KBM-7 (cell line): ENCODE data around the gene SGCE.
A peak's percentile ranks its signal among the peaks of the same experiment; 100 is the strongest.
"Not testable (repeated sequence)": the region's sequence is repeated elsewhere in the genome, so short reads cannot be mapped to it uniquely, and the experiment has no call there.

Source experiments
- DNase-seq: peaks from one replicate; pipeline ENCODE4 v3.0.0-alpha.2; 2015
- in situ Hi-C: fragments of 300-500 bp; cut with MboI; formaldehyde crosslinking; loops from 2 replicates; pipeline ENCODE4 v1.14.3; 2020; ENCODE audit warnings: low sequenced_read_pairs, low pct_unique_long_range_greater_than_20kb, mixed read lengths

Gene SGCE, protein sequence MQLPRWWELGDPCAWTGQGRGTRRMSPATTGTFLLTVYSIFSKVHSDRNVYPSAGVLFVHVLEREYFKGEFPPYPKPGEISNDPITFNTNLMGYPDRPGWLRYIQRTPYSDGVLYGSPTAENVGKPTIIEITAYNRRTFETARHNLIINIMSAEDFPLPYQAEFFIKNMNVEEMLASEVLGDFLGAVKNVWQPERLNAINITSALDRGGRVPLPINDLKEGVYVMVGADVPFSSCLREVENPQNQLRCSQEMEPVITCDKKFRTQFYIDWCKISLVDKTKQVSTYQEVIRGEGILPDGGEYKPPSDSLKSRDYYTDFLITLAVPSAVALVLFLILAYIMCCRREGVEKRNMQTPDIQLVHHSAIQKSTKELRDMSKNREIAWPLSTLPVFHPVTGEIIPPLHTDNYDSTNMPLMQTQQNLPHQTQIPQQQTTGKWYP

DNA sequence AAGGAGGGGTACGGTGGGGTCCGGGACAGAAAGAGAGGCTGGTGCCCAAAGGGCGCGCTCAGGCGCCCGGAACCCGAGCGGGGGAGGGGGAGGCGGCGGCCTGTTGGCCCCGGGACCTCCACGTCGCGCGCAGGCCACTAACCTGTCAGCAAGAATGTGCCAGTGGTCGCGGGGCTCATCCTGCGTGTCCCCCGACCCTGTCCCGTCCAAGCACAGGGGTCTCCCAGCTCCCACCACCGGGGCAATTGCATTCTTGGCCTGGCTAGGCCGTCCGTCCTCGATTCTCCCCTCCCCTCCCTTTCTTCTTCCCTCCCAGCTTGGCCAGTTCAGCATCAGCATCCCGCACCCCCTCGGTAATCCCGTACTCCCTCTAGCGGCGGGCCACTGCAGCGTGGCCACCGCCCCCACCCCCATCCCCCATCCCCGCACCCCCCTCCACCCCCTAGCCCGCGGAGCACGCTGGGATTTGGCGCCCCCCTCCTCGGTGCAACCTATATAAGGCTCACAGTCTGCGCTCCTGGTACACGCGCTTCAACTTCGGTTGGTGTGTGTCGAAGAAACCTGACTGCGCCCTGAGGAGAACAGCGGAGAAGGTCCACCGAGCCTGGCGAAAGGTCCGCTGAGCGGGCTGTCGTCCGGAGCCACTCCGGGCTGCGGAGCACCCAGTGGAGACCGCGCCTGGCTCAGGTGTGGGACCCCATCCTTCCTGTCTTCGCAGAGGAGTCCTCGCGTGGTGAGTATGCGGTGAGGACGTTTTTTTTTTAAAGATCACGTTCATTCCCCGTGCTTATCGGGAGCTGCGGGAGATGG lies at the start of gene SGCE:
Gene SGCE, minus strand, starts transcription at position 286 of the 810 bp plus-strand sequence. Its CDS starts 35 bp downstream, at position 251.
- DNase-seq, result peak; percentile 58
- in situ Hi-C loops, result no loop called here

- DNase-seq, in situ Hi-C loops: not testable (repeated sequence)
Measured at GRCh38 chr7:94705155-94706021, 49.5 kb upstream of the SGCE start.

DNA sequence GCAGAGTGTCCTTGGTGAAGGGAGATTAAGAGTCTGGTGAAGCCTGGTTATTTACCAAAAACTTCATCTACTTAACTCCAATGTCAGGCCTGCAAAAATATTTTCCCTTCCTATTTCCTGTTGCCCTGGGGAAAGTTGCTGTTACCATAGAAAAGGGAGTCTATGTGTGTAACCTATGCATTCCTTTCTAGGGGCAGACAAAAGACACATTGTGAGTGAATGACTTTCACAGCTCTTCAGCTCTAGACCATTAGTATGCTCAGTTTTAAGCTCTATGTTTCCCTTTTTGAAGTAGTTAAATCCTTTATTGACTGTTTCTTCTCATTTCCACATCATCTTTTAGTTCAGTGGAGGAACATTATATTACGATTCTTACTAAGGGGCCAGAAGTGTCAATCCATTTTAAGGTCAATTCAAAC lies 45.6 kb upstream of the SGCE start:
- DNase-seq, result no peak
- in situ Hi-C loops, result no loop called here

- in situ Hi-C loops, result no loop called here
- no peak for DNase-seq
Measured at GRCh38 chr7:94700926-94701554, 45.1 kb upstream of the SGCE start.

DNA sequence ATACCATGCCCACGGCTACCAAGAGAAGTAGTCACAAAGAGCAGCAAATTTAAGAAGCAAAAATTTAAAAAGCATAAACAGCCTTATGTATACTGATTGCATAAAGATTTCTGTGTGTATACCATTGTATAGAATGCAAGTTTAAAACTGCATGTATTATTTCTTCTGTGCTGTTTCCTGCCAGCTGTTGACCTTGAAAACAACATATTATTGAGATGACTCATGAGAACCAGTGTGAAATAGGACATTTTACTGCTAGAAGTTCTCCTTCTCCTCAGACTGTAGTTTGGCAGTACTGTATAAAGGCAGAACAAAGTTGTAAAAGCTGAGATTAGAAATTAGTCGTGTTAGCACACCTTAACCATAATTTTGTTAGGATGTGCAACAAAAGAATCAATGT lies 42.3 kb upstream of the SGCE start:
- in situ Hi-C loops, result no loop called here
- no peak for DNase-seq

DNA sequence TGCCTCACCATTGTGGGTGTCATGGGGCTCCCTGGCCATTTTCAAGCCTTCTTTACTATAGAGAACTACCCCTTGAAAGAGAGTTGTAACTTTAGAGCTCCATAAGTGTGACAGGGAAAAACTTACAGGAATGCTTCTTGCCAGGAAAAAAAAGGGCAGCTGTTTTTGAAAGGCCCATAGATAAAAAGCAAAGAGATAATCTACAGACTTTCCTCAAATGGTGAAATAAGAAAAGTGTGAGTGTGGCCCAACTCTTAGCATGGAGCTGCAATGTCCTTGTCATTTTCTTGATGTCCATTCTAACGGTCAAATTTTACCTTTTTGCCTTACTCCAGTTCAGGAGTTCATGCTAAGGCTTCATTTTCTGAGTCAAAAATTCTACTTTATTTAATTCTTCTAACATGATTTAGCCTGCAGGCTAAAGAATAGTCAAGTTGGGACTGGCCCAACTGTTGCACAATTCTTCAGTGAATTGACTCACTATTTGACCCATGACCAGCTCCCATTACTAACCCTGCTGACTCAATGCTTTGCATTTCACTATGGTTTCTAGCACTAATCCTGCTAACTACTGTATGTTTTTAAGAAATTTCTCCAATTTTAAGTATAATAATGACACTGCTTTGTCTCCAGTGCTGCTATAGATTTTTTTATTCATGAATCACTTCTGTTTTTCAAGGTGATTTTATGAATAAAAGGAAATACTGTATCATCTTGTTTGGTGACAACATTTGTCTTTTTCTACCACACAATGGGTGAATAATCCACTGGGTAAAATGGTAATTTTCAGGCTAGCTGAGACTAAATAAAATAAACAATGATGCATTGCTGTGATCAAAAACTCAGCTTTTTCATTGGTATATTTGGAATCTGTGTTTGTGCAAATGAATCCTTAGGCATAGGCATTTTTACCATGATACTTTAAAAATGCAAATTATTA lies 41.4 kb upstream of the SGCE start:
- no peak for DNase-seq
- in situ Hi-C loops, result no loop called here

GRCh38 chr7:94687810-94688209 lies 31.9 kb upstream of the SGCE start:
- in situ Hi-C loops, result no loop called here
- no peak for DNase-seq

GRCh38 chr7:94687076-94687475 lies 31.1 kb upstream of the SGCE start:
- in situ Hi-C loops, result no loop called here

DNA sequence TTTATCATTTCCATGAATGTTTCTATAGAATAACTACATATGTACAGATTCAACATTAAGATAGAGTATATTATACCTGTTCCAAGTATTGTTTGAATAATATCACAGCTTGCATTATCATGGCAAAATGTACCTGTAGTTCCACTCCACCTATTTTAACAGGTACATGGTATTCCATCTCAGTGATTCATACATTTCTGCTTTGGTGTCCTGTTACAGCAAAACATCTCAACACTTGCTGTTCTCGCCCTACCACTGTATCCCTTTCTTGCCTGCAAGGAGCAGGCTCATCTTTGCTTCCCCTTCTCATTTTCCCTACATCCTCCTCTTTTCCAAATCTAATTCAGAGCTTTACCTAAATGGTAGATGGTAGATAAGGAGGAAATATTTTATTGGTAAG lies 27.1 kb upstream of the SGCE start:
- no peak for DNase-seq
- in situ Hi-C loops, result no loop called here

More at GRCh38 chr7:94687076-94687475, 31.1 kb upstream of the SGCE start:
- DNase-seq, result no peak

DNA sequence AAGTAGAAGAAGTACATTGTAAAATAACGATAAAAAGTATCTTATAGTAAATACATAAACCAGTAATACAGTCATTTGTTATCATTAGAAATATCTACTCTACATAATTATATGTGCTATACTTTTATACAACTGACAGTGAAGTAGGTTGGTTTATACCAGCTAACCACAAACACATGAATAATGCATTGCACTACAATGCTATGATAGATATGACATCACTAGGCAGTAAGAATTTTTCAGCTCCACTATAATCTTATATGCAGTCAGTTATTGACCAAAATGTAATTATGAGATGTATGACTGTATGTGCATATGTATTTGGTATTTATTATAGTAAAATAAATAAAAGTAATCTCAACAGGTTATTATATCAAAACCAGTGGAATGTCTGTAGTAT lies 23.4 kb upstream of the SGCE start:
- no peak for DNase-seq
- in situ Hi-C loops, result no loop called here

- DNase-seq, result no peak
- in situ Hi-C loops, result no loop called here
Measured at GRCh38 chr7:94676431-94676830, 20.5 kb upstream of the SGCE start.

DNA sequence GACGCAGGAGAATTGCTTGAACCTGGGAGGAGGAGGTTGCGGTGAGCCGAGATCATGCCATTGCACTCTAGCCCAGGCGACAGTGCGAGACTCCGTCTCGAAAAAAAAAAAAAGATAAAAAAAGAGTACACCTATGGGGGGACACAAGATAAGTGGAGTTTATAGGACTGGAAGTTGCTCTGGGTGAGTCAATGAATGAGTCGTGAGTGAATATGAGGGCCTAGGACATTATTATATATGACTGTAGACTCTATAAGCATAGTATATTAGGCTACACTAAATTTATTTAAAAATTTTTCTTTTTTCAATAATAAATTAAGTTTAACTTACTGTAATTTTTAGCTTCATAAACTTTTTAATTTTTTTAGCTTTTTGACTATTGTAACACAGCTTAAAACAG lies 19.4 kb upstream of the SGCE start:
- DNase-seq, result no peak

GRCh38 chr7:94671444-94672235 lies 15.7 kb upstream of the SGCE start:
- no peak for DNase-seq
- in situ Hi-C loops, result no loop called here

More for the DNA sequence above, 19.4 kb upstream of the SGCE start:
- in situ Hi-C loops, result no loop called here

DNA sequence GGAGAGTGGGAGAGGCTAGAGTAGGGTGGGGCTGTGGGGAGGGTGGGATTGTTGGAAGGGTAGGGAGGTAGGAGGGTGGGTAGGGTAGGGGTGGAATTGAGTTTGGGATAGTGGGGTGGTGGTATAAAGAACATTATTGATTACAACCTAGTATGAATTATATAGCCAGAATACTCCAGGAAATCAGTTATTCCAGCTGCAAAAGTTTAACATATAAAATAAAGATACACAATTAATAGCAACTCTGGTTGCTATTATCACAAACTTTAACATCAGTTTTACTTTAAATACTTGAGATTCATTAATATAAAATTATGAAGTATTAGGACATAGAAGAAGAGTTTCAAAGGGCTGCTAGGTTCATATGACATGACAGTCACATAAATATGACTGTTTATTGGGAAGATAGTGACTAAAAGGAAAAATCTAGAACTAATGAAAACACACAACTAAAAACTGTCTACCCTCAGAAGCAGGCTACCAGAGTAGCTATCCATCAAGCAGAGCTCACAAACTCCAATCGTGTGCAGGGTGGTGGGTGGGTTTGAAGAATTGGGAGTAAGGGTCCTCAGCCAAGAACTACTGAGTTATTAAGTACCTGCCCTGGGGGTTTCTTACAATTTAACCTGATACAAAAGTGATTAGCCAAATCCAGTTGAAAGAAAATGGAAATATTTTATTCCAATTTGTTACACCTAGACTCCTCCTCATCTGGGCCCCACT lies 14.0 kb upstream of the SGCE start:
- in situ Hi-C loops, result no loop called here
- no peak for DNase-seq

DNA sequence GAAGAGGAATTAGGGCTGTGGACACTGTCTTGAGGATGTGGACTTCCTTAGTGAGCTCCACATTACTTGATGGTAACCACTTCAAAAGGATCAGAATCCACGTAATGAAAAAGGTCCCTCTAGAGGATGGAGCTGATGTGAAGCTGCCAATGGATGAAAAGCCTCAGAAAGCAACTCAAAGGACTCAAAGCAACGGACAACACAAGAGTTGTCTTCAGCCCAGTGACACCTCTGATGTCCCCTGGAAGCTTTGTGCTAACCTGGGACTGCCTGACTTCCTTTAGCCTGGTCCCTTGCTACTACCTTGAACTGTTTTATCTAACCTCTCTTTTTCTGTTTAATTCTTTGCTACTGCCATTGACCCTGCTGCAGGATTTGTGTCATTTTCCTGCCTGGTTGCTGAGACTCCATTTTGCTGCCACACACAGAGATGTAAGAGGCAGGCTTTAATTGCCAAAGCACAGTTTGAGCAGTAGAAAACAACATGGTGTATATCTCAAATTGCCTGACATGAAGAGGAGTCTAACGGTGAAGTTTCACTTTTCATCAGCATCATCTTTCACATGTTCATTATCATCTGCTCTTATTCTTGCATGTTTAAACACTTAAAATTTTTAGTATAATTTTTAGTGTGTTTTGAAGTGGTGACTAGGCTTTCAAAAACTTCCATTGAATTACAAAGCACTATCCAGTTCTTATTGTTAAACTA lies 11.1 kb upstream of the SGCE start:
- no peak for DNase-seq
- in situ Hi-C loops, result no loop called here

DNA sequence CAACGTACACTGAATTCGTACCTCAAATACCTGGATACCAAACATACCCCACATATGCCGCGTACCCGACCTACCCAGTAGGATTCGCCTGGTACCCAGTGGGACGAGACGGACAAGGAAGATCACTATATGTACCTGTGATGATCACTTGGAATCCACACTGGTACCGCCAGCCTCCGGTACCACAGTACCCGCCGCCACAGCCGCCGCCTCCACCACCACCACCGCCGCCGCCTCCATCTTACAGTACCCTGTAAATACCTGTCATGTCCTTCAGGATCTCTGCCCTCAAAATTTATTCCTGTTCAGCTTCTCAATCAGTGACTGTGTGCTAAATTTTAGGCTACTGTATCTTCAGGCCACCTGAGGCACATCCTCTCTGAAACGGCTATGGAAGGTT lies 9.5 kb upstream of the SGCE start:
- DNase-seq, result no peak
- in situ Hi-C loops, result no loop called here
